Activated CD8-positive, alpha-beta T cell treated with anti-CD3 and anti-CD28 coated beads, Interleukin-2, amount 10 ng/mL, durations not matched to agents 7 days and 5 days (primary cell): ENCODE data around the gene MACROH2A2. TPM values are rescaled to one million over a fixed set of nuclear protein-coding genes. Genes with fewer than 3 reads are reported as not detected.
"Not testable (repeated sequence)": the region's sequence is repeated elsewhere in the genome, so short reads cannot be mapped to it uniquely, and the experiment has no call there.

Experiments
- ATAC-seq: fragments of 150-1000 bp; cut with Tn5 transposase; one replicate; pipeline ENCODE4 v1.10.0; 2021; ENCODE audit warnings: moderate library complexity
- CTCF ChIA-PET: fragments of 350-600 bp; sonication (Branson Sonifier 250); formaldehyde crosslinking; loops from one replicate; lab custom pipeline; 2021; ENCODE audit warnings: antibody characterized with exemption; lab: Charles Lee
- POLR2A ChIA-PET: fragments of 350-600 bp; sonication (Branson Sonifier 250); formaldehyde crosslinking; loops from one replicate; lab custom pipeline; 2021; ENCODE audit warnings: antibody characterized with exemption; lab: Charles Lee
- DNase-seq: peaks from one replicate; pipeline ENCODE4 v3.0.0-alpha.2; 2020
- H3K27ac Mint-ChIP-seq: one replicate; pipeline ENCODE4 v1.8.0; 2021; ENCODE audit warnings: mild to moderate bottlenecking, mixed read lengths
- H3K27me3 Mint-ChIP-seq: one replicate; pipeline ENCODE4 v1.8.0; 2021; ENCODE audit warnings: low read depth, mixed read lengths
- H3K36me3 Mint-ChIP-seq: one replicate; pipeline ENCODE4 v1.8.0; 2021; ENCODE audit warnings: low read depth, mixed read lengths
- H3K4me1 Mint-ChIP-seq: one replicate; pipeline ENCODE4 v1.8.0; 2021; ENCODE audit warnings: low read depth, mixed read lengths
- H3K4me3 Mint-ChIP-seq: one replicate; pipeline ENCODE4 v1.8.0; 2021; ENCODE audit warnings: mild to moderate bottlenecking, mixed read lengths
- H3K9me3 Mint-ChIP-seq: one replicate; pipeline ENCODE4 v1.8.0; 2022; ENCODE audit warnings: mixed read lengths; ENCODE audit not compliant: insufficient read depth
- total RNA-seq, 2 experiments: library from RNA; stranded (reverse); gene quantifications; one replicate each; pipeline ENCODE4 v1.2.3, GENCODE V29; 2021

Gene MACROH2A2
- total RNA-seq, 2 experiments from 2014 or later, result 6.2 to 7.4 TPM

GRCh38 chr10:70145166-70145665, 92.6 kb downstream of the MACROH2A2 start:
- H3K36me3 Mint-ChIP-seq, result peaks cover 19% of the 10 kb centered on the region
- ATAC-seq (no peak), DNase-seq (no peak)

GRCh38 chr10:70145666-70146488, 93.2 kb downstream of the MACROH2A2 start:
- no peaks in the 10 kb centered on the region for H3K27me3 Mint-ChIP-seq

More at GRCh38 chr10:70145166-70145665, 92.6 kb downstream of the MACROH2A2 start:
- CTCF ChIA-PET, result interaction anchor here (0.7 to 4.3 kb wide), 23 partner anchors 10 to 219 kb away, joined by 3 to 97 read pairs (median 13); partner anchors contain the start of genes PPA1 and SAR1A
- H3K27ac Mint-ChIP-seq, result peak overlapping the region; percentile 99
- no peaks in the 10 kb centered on the region for H3K27me3 Mint-ChIP-seq
- no peaks in the 10 kb centered on the region for H3K9me3 Mint-ChIP-seq
- POLR2A ChIA-PET, result interaction anchor here (0.6 to 3.4 kb wide), 8 partner anchors 9 to 74 kb away, joined by 3 to 22 read pairs (median 8); partner anchors contain the start of gene SAR1A
- H3K4me3 Mint-ChIP-seq, result peak overlapping the region; percentile 92
- peaks cover 35% of the 10 kb centered on the region for H3K4me1 Mint-ChIP-seq

GRCh38 chr10:70146489-70147258, 94.0 kb downstream of the MACROH2A2 start, which contains the start of gene TYSND1:
Gene TYSND1, minus strand, starts transcription at chr10:70146700. Its CDS starts 114 bp downstream, at chr10:70146586.
- POLR2A ChIA-PET, result interaction anchor here (0.6 to 3.4 kb wide), 16 partner anchors 8 to 646 kb away, joined by 3 to 22 read pairs (median 6); partner anchors contain the start of genes AIFM2, EIF4EBP2 and SAR1A
- H3K27ac Mint-ChIP-seq, result peak within 1 kb of the TSS; percentile 99

More at GRCh38 chr10:70145666-70146488, 93.2 kb downstream of the MACROH2A2 start:
- H3K36me3 Mint-ChIP-seq, result peaks cover 24% of the 10 kb centered on the region
- ChIA-PET CTCF (interaction anchor here (0.5 to 4.3 kb wide), 48 partner anchors 10 to 909 kb away, joined by 3 to 97 read pairs (median 7); partner anchors contain the start of genes EIF4EBP2, PPA1 and SAR1A), POLR2A (interaction anchor here (0.6 to 3.4 kb wide), 15 partner anchors 9 to 647 kb away, joined by 3 to 22 read pairs (median 6); partner anchors contain the start of genes EIF4EBP2 and SAR1A)
- peak overlapping the region; percentile 99 for H3K27ac Mint-ChIP-seq
- peaks cover 35% of the 10 kb centered on the region for H3K4me1 Mint-ChIP-seq
- ATAC-seq (peak; percentile 72), DNase-seq (peak; percentile 83)
- peak overlapping the region; percentile 92 for H3K4me3 Mint-ChIP-seq
- H3K9me3 Mint-ChIP-seq, result no peaks in the 10 kb centered on the region

GRCh38 chr10:70147259-70147625, 94.6 kb downstream of the MACROH2A2 start:
- DNase-seq, result no peak
- Mint-ChIP-seq H3K27ac (peak overlapping the region; percentile 91), H3K4me1 (peaks cover 34% of the 10 kb centered on the region), H3K4me3 (peak overlapping the region; percentile 92), H3K36me3 (peaks cover 33% of the 10 kb centered on the region), H3K27me3 (no peaks in the 10 kb centered on the region), H3K9me3 (no peaks in the 10 kb centered on the region)
- POLR2A ChIA-PET, result interaction anchor here (0.8 to 2.3 kb wide), 4 partner anchors 10 to 54 kb away, joined by 3 to 22 read pairs (median 11); partner anchors contain the start of gene SAR1A
- ATAC-seq, result no peak
- CTCF ChIA-PET, result interaction anchor here (0.9 to 4.3 kb wide), 32 partner anchors 10 to 237 kb away, joined by 3 to 97 read pairs (median 10); partner anchors contain the start of genes PPA1 and SAR1A

More at GRCh38 chr10:70146489-70147258, 94.0 kb downstream of the MACROH2A2 start, which contains the start of gene TYSND1:
- Mint-ChIP-seq H3K4me1 (peaks cover 35% of the 10 kb centered on the region), H3K4me3 (peak within 1 kb of the TSS; percentile 92), H3K27me3 (no peaks in the 10 kb centered on the region), H3K36me3 (peaks cover 30% of the 10 kb centered on the region), H3K9me3 (no peaks in the 10 kb centered on the region)
- ATAC-seq (peak; percentile 86), DNase-seq (peak; percentile 96)
- CTCF ChIA-PET, result interaction anchor here (0.5 to 4.3 kb wide), 50 partner anchors 10 to 910 kb away, joined by 3 to 97 read pairs (median 7); partner anchors contain the start of genes EIF4EBP2, PPA1 and SAR1A

GRCh38 chr10:70148516-70148915, 95.9 kb downstream of the MACROH2A2 start:
- no peaks in the 10 kb centered on the region for H3K27me3 Mint-ChIP-seq
- H3K4me1 Mint-ChIP-seq, result peaks cover 26% of the 10 kb centered on the region
- DNase-seq, result no peak
- H3K9me3 Mint-ChIP-seq, result no peaks in the 10 kb centered on the region
- peaks cover 43% of the 10 kb centered on the region for H3K36me3 Mint-ChIP-seq
- no peak overlapping the region for H3K27ac Mint-ChIP-seq
- no peak for ATAC-seq
- CTCF ChIA-PET, result interaction anchor here (1.1 to 3.9 kb wide), 2 partner anchors 50 to 73 kb away, joined by 3 to 70 read pairs; no protein-coding TSS in a partner anchor
- POLR2A ChIA-PET, result interaction anchor here (1.4 kb wide), 1 partner anchor 14 kb away, joined by 3 read pairs; no protein-coding TSS in a partner anchor
- H3K4me3 Mint-ChIP-seq, result no peak overlapping the region

GRCh38 chr10:70155255-70155838, 102.7 kb downstream of the MACROH2A2 start:
- Mint-ChIP-seq H3K4me3 (no peak overlapping the region), H3K27me3 (no peaks in the 10 kb centered on the region), H3K27ac (peak overlapping the region; percentile 24), H3K4me1 (peaks cover 7% of the 10 kb centered on the region), H3K36me3 (peaks cover 80% of the 10 kb centered on the region), H3K9me3 (no peaks in the 10 kb centered on the region)
- no peak for DNase-seq
- POLR2A ChIA-PET, result interaction anchor here (1.2 kb wide), 1 partner anchor 9 kb away, joined by 3 read pairs; the partner anchor contains the start of gene TYSND1
- CTCF ChIA-PET, result interaction anchor here (0.7 to 4.9 kb wide), 2 partner anchors 9 to 118 kb away, joined by 3 to 55 read pairs; partner anchors contain the start of gene TYSND1
- ATAC-seq, result no peak

- CTCF ChIA-PET, result interaction anchor here (1.0 to 4.9 kb wide), 2 partner anchors 11 to 12 kb away, joined by 3 to 55 read pairs; partner anchors contain the start of genes SAR1A and TYSND1
- H3K27me3 Mint-ChIP-seq, result no peaks in the 10 kb centered on the region
- H3K4me3 Mint-ChIP-seq, result no peak overlapping the region
Observed at GRCh38 chr10:70158113-70158512, 105.5 kb downstream of the MACROH2A2 start.

GRCh38 chr10:70159366-70159765, 106.7 kb downstream of the MACROH2A2 start:
- not testable (repeated sequence) for ATAC-seq, H3K27ac Mint-ChIP-seq, H3K4me3 Mint-ChIP-seq, DNase-seq, H3K9me3 Mint-ChIP-seq, H3K27me3 Mint-ChIP-seq
- ChIA-PET CTCF (interaction anchor here (0.6 to 4.9 kb wide), 4 partner anchors 9 to 205 kb away, joined by 3 to 55 read pairs (median 3); partner anchors contain the start of gene TYSND1), POLR2A (interaction anchor here (1.2 kb wide), 1 partner anchor 11 kb away, joined by 8 read pairs; the partner anchor contains the start of gene SAR1A)
- H3K36me3 Mint-ChIP-seq, result peaks cover 76% of the 10 kb centered on the region
- peaks cover 41% of the 10 kb centered on the region for H3K4me1 Mint-ChIP-seq

More at GRCh38 chr10:70158113-70158512, 105.5 kb downstream of the MACROH2A2 start:
- no peaks in the 10 kb centered on the region for H3K9me3 Mint-ChIP-seq
- peaks cover 28% of the 10 kb centered on the region for H3K4me1 Mint-ChIP-seq
- peaks cover 76% of the 10 kb centered on the region for H3K36me3 Mint-ChIP-seq
- H3K27ac Mint-ChIP-seq, result no peak overlapping the region
- DNase-seq (no peak), ATAC-seq (no peak)
- POLR2A ChIA-PET, result interaction anchor here (0.6 to 0.7 kb wide), 2 partner anchors 11 to 41 kb away, joined by 3 read pairs; no protein-coding TSS in a partner anchor

- no peak for ATAC-seq
- no peak for DNase-seq
- ChIA-PET CTCF (interaction anchor here (0.9 to 3.6 kb wide), 3 partner anchors 14 to 45 kb away, joined by 3 to 40 read pairs (median 3); partner anchors contain the start of gene TYSND1), POLR2A (interaction anchor here (0.9 kb wide), 1 partner anchor 10 kb away, joined by 4 read pairs; the partner anchor contains the start of gene SAR1A)
- peaks cover 72% of the 10 kb centered on the region for H3K36me3 Mint-ChIP-seq
- no peaks in the 10 kb centered on the region for H3K27me3 Mint-ChIP-seq
- H3K4me3 Mint-ChIP-seq, result no peak overlapping the region
- no peaks in the 10 kb centered on the region for H3K9me3 Mint-ChIP-seq
- H3K27ac Mint-ChIP-seq, result no peak overlapping the region
- H3K4me1 Mint-ChIP-seq, result peaks cover 50% of the 10 kb centered on the region
Observed at GRCh38 chr10:70160798-70161197, 108.2 kb downstream of the MACROH2A2 start.
